Fibroblast of lung (primary cell): Measurements from ENCODE around the gene EML4.

Source experiments
- EZH2 ChIP-seq: IDR thresholded peaks from 2 replicates; pipeline ENCODE4 v1.5.1; 2012; ENCODE audit warnings: low read length, control low read depth, mild to moderate bottlenecking; ENCODE audit errors: missing control alignments
- TF ChIP-seq, protein P1 (sequence below), 2 donors: IDR thresholded peaks in 1 of 2; conservative IDR thresholded peaks in 1 of 2; 1 replicate in 1 of 2; 2 replicates in 1 of 2; pipeline ENCODE4 v1.5.1; 2011 to 2012; ENCODE audit warnings: low read length in 2 of 2, control low read depth in 1 of 2, inconsistent platforms in 1 of 2, low read depth in 1 of 2, mild to moderate bottlenecking in 1 of 2

DNA sequence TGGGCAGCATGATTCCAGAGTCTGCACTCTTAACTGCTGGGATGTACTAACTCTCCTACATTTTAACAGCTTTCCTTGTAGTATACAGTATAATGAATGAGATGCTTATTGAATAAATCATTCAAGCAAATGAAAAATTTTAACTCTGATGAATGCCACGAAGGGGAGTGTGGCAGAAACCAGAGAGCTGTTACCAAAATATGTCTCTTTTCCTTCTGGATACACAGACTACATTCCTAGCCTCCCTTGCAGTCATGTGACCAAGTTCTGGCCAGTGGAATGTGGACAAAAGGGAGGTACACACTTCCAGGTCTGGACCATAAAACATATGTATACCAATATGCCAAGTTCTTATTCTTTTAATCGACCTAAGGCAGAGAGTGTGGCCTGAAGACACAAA, 1.7 kb upstream of the EML4 start:
- TF ChIP-seq, protein P1, sequence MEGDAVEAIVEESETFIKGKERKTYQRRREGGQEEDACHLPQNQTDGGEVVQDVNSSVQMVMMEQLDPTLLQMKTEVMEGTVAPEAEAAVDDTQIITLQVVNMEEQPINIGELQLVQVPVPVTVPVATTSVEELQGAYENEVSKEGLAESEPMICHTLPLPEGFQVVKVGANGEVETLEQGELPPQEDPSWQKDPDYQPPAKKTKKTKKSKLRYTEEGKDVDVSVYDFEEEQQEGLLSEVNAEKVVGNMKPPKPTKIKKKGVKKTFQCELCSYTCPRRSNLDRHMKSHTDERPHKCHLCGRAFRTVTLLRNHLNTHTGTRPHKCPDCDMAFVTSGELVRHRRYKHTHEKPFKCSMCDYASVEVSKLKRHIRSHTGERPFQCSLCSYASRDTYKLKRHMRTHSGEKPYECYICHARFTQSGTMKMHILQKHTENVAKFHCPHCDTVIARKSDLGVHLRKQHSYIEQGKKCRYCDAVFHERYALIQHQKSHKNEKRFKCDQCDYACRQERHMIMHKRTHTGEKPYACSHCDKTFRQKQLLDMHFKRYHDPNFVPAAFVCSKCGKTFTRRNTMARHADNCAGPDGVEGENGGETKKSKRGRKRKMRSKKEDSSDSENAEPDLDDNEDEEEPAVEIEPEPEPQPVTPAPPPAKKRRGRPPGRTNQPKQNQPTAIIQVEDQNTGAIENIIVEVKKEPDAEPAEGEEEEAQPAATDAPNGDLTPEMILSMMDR (conservative IDR thresholded peaks at IDR 0.05 in 1 of 2, IDR thresholded peaks at IDR 0.05 in 1 of 2; ENCODE audit: low read depth in 1 of 2, low read length in 2 of 2) = no peak
- no peak for TF ChIP-seq EZH2
